Neural progenitor cell (in vitro differentiated cells): ENCODE measurements around the gene HOXD12. TPM values are rescaled to one million over a fixed set of nuclear protein-coding genes. Genes with fewer than 3 reads are reported as not detected.

Experiments used
- DNase-seq: peaks from one replicate; pipeline ENCODE4 v3.0.0-alpha.2; 2016; ENCODE audit warnings: low spot score
- H2AFZ ChIP-seq: fragments of 200-600 bp; sonication (generic); replicated peaks from 2 replicates; pipeline ENCODE4 v1.6.1; 2016; ENCODE audit warnings: antibody characterized with exemption
- H3F3A ChIP-seq: fragments of 200-600 bp; sonication (generic); 2 replicates; pipeline ENCODE4 v1.6.1; 2016; ENCODE audit warnings: antibody characterized with exemption, low read depth
- H3K27ac ChIP-seq: fragments of 200-600 bp; sonication (generic); 2 replicates; pipeline ENCODE4 v1.5.1; 2016; ENCODE audit warnings: mild to moderate bottlenecking
- H3K27me3 ChIP-seq: fragments of 200-600 bp; sonication (generic); 2 replicates; pipeline ENCODE4 v1.6.1; 2016; ENCODE audit warnings: mild to moderate bottlenecking, moderate library complexity
- H3K36me3 ChIP-seq: fragments of 200-600 bp; sonication (generic); 2 replicates; pipeline ENCODE4 v1.5.1; 2016
- H3K4me1 ChIP-seq: fragments of 200-600 bp; sonication (generic); 2 replicates; pipeline ENCODE4 v1.6.1; 2016; ENCODE audit warnings: mixed run types
- H3K4me2 ChIP-seq: fragments of 200-600 bp; sonication (generic); 2 replicates; pipeline ENCODE4 v1.6.1; 2016
- H3K4me3 ChIP-seq: fragments of 200-600 bp; sonication (generic); 2 replicates; pipeline ENCODE4 v1.5.1; 2016
- H3K79me2 ChIP-seq: fragments of 200-600 bp; sonication (generic); 2 replicates; pipeline ENCODE4 v1.6.1; 2016; ENCODE audit warnings: low read depth
- H3K9ac ChIP-seq: fragments of 200-600 bp; sonication (generic); 2 replicates; pipeline ENCODE4 v1.6.1; 2016
- H3K9me3 ChIP-seq: fragments of 200-600 bp; sonication (generic); 2 replicates; pipeline ENCODE4 v1.5.1; 2016; ENCODE audit warnings: low read depth
- H4K20me1 ChIP-seq: fragments of 200-600 bp; sonication (generic); 2 replicates; pipeline ENCODE4 v1.6.1; 2016; ENCODE audit warnings: low read depth
- H3K27ac Mint-ChIP-seq: 3 replicates; pipeline ENCODE4 v1.8.0; 2021; ENCODE audit warnings: mixed read lengths
- H3K27me3 Mint-ChIP-seq: 2 replicates; pipeline ENCODE4 v1.8.0; 2022; ENCODE audit warnings: low read depth, mild to moderate bottlenecking, inconsistent platforms, moderate library complexity, mixed read lengths; ENCODE audit not compliant: insufficient read depth
- H3K36me3 Mint-ChIP-seq: 3 replicates; pipeline ENCODE4 v1.8.0; 2021; ENCODE audit warnings: mixed read lengths
- H3K4me1 Mint-ChIP-seq: 3 replicates; pipeline ENCODE4 v1.8.0; 2021; ENCODE audit warnings: mixed read lengths
- H3K4me3 Mint-ChIP-seq: 3 replicates; pipeline ENCODE4 v1.8.0; 2021; ENCODE audit warnings: mild to moderate bottlenecking, moderate library complexity, mixed read lengths
- H3K9me3 Mint-ChIP-seq: 3 replicates; pipeline ENCODE4 v1.8.0; 2020; ENCODE audit warnings: mixed read lengths
- CTCF ChIP-seq: fragments of 200-600 bp; sonication (generic); IDR thresholded peaks from 2 replicates; pipeline ENCODE4 v1.5.1; 2017; ENCODE audit warnings: antibody characterized with exemption, mild to moderate bottlenecking
- EZH2 ChIP-seq: fragments of 200-600 bp; sonication (generic); IDR thresholded peaks from 2 replicates; pipeline ENCODE4 v1.6.1; 2017; ENCODE audit warnings: antibody characterized with exemption, mild to moderate bottlenecking, moderate library complexity
- EZH2phosphoT487 ChIP-seq: fragments of 200-600 bp; sonication (generic); IDR thresholded peaks from 2 replicates; pipeline ENCODE4 v1.6.1; 2017; ENCODE audit warnings: antibody characterized with exemption
- total RNA-seq: library from RNA; depleted of rRNA; stranded (reverse); fragments of >200 nt; gene quantifications from 2 replicates; pipeline ENCODE4 v1.2.3, GENCODE V29; 2015; ENCODE audit warnings: low replicate concordance

The HOXD12 gene
- total RNA-seq, 1 donor from 2014 or later = not detected

GRCh38 chr2:176131848-176132158 lies 32.2 kb downstream of the HOXD12 start:
- no peak overlapping the region for H3K4me3 Mint-ChIP-seq
- Histone ChIP-seq H3K27me3 (peaks cover 100% of the 10 kb centered on the region), H3K9ac (no peak overlapping the region), H3K4me3 (no peak overlapping the region), H3K4me2 (no peak overlapping the region), H3K79me2 (no peaks in the 10 kb centered on the region), H2AFZ (no peak overlapping the region), H4K20me1 (peaks cover 89% of the 10 kb centered on the region), H3F3A (peaks cover 3% of the 10 kb centered on the region), H3K36me3 (no peaks in the 10 kb centered on the region), H3K4me1 (peaks cover 3% of the 10 kb centered on the region), H3K9me3 (no peaks in the 10 kb centered on the region), H3K27ac (no peak overlapping the region)
- H3K9me3 Mint-ChIP-seq = peaks cover 9% of the 10 kb centered on the region
- H3K27me3 Mint-ChIP-seq = peaks cover 88% of the 10 kb centered on the region
- H3K36me3 Mint-ChIP-seq = no peaks in the 10 kb centered on the region
- no peak overlapping the region for H3K27ac Mint-ChIP-seq
- H3K4me1 Mint-ChIP-seq = peaks cover 12% of the 10 kb centered on the region
- TF ChIP-seq EZH2phosphoT487 = no peak
- no peak for TF ChIP-seq CTCF
- TF ChIP-seq EZH2 = no peak
- no peak for DNase-seq

GRCh38 chr2:176132205-176133171 lies 32.9 kb downstream of the HOXD12 start:
- Histone ChIP-seq H3K4me1 (peaks cover 3% of the 10 kb centered on the region), H3K9me3 (no peaks in the 10 kb centered on the region), H3K79me2 (no peaks in the 10 kb centered on the region), H3K27me3 (peaks cover 100% of the 10 kb centered on the region), H3F3A (peaks cover 3% of the 10 kb centered on the region), H3K27ac (no peak overlapping the region), H3K36me3 (no peaks in the 10 kb centered on the region), H2AFZ (no peak overlapping the region), H4K20me1 (peaks cover 90% of the 10 kb centered on the region), H3K4me3 (no peak overlapping the region), H3K9ac (no peak overlapping the region), H3K4me2 (no peak overlapping the region)
- TF ChIP-seq CTCF = no peak
- peak; percentile 67 for TF ChIP-seq EZH2phosphoT487
- peak; percentile 91 for TF ChIP-seq EZH2
- peaks cover 12% of the 10 kb centered on the region for H3K4me1 Mint-ChIP-seq
- no peaks in the 10 kb centered on the region for H3K36me3 Mint-ChIP-seq
- peaks cover 9% of the 10 kb centered on the region for H3K9me3 Mint-ChIP-seq
- H3K27ac Mint-ChIP-seq = no peak overlapping the region
- DNase-seq = peak; percentile 47
- no peak overlapping the region for H3K4me3 Mint-ChIP-seq
- H3K27me3 Mint-ChIP-seq = peaks cover 88% of the 10 kb centered on the region

- Mint-ChIP-seq H3K9me3 (peaks cover 15% of the 10 kb centered on the region), H3K27me3 (peaks cover 88% of the 10 kb centered on the region)
- peaks cover 90% of the 10 kb centered on the region for H4K20me1 ChIP-seq
These were observed 33.8 kb downstream of the HOXD12 start for GRCh38 chr2:176133389-176133788.

More at GRCh38 chr2:176133389-176133788, 33.8 kb downstream of the HOXD12 start:
- Histone ChIP-seq H3K4me2 (no peak overlapping the region), H3K9me3 (no peaks in the 10 kb centered on the region), H2AFZ (no peak overlapping the region), H3K4me1 (peaks cover 3% of the 10 kb centered on the region), H3K4me3 (no peak overlapping the region), H3F3A (no peaks in the 10 kb centered on the region), H3K36me3 (no peaks in the 10 kb centered on the region), H3K9ac (no peak overlapping the region), H3K79me2 (no peaks in the 10 kb centered on the region), H3K27ac (no peak overlapping the region), H3K27me3 (peaks cover 100% of the 10 kb centered on the region)
- TF ChIP-seq EZH2phosphoT487 (no peak), CTCF (no peak), EZH2 (no peak)
- Mint-ChIP-seq H3K4me1 (peaks cover 8% of the 10 kb centered on the region), H3K27ac (no peak overlapping the region), H3K36me3 (no peaks in the 10 kb centered on the region), H3K4me3 (no peak overlapping the region)
- no peak for DNase-seq
